K562 (cell line): ENCODE data around the gene BMP4.

Experiments used
- PHF20 ChIP-seq: fragments of 450-650 bp; IDR thresholded peaks from 2 replicates; pipeline ENCODE4 v1.6.1; 2018; ENCODE audit not compliant: partially characterized antibody
- TAF1 ChIP-seq: IDR thresholded peaks from 2 replicates; pipeline ENCODE4 v1.6.1; 2011; ENCODE audit warnings: mild to moderate bottlenecking, low read length, moderate library complexity; ENCODE audit not compliant: insufficient read depth, control insufficient read depth, severe bottlenecking; ENCODE audit errors: extremely low read depth
- TBL1XR1 ChIP-seq, 2 experiments: IDR thresholded peaks; 2 replicates each; pipeline ENCODE4 v1.6.1; 2012; ENCODE audit warnings: improper control_type of control experiment in 2 of 2, low read length in 2 of 2, mild to moderate bottlenecking in 1 of 2
- TF ChIP-seq, protein P1 (sequence below): conservative IDR thresholded peaks from 2 replicates; pipeline ENCODE4 v1.6.1; 2011; ENCODE audit warnings: low read depth, mild to moderate bottlenecking, low read length; ENCODE audit not compliant: control insufficient read depth
- TF ChIP-seq, protein P2 (sequence below), 2 experiments: fragments of 250-450 bp in 1 of 2; fragments of 450-650 bp in 1 of 2; sonication (Bioruptor Pico) in 1 of 2; IDR thresholded peaks; 2 replicates each; pipeline versions ENCODE4 v1.6.1 to v1.8.0; 2016 to 2021; ENCODE audit warnings: mild to moderate bottlenecking in 2 of 2, moderate library complexity in 2 of 2, missing compliant biosample characterization in 1 of 2, missing genetic modification characterization in 1 of 2

DNA sequence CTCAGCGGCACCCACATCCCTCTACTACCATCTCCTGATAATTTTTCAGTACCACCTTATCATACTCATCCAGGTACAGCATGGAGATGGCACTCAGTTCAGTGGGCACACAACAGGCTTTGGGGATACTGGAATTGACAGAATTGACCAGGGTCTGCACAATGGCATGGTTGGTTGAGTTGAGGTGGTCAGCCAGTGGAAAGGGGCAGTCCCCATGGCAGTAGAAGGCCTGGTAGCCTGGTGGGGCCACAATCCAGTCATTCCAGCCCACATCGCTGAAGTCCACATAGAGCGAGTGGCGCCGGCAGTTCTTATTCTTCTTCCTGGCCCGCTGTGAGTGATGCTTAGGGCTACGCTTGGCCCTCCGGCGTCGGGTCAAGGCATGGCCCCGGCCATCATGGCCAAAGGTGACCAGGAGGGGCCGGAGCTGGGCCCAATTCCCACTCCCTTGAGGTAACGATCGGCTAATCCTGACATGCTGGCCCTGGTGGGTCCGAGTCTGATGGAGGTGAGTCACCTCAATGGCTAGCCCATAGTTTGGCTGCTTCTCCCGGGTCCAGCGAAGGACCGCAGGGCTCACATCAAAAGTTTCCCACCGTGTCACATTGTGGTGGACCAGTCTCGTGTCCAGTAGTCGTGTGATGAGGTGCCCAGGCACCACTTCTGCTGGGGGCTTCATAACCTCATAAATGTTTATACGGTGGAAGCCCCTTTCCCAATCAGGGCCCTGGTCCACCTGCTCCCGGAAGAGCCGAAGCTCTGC is 6.4 kb downstream of the BMP4 start:
- TF ChIP-seq, protein P1, sequence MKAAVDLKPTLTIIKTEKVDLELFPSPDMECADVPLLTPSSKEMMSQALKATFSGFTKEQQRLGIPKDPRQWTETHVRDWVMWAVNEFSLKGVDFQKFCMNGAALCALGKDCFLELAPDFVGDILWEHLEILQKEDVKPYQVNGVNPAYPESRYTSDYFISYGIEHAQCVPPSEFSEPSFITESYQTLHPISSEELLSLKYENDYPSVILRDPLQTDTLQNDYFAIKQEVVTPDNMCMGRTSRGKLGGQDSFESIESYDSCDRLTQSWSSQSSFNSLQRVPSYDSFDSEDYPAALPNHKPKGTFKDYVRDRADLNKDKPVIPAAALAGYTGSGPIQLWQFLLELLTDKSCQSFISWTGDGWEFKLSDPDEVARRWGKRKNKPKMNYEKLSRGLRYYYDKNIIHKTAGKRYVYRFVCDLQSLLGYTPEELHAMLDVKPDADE = no peak
- no peak for TF ChIP-seq PHF20
- TF ChIP-seq, protein P2, sequence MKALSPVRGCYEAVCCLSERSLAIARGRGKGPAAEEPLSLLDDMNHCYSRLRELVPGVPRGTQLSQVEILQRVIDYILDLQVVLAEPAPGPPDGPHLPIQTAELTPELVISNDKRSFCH (CRISPR knock-in tag; IDR thresholded peaks at IDR 0.05) = no peak
- TF ChIP-seq, protein P2 (tag; IDR thresholded peaks at IDR 0.05) = no peak
- TF ChIP-seq TBL1XR1 (IDR thresholded peaks at IDR 0.05; ENCODE audit: low read length in 2 of 2) = no peak
- TF ChIP-seq TAF1 = no peak
